Stimulated activated CD4-positive, alpha-beta T cell treated with anti-CD3 and anti-CD28 coated beads, TNF-alpha, amount 100 ng/mL, for 1 hour (primary cell): ENCODE data around the gene ABCG1.

ENCODE experiments used
- DNase-seq, 3 donors: peaks; one replicate each; pipeline ENCODE4 v3.0.0-alpha.2; 2020; ENCODE audit warnings: low read depth in 3 of 3, low spot score in 1 of 3

Gene ABCG1

GRCh38 chr21:42304556-42305454 lies 85.9 kb downstream of the ABCG1 start:
- no peak for DNase-seq

GRCh38 chr21:42305707-42306147 lies 86.8 kb downstream of the ABCG1 start:
- no peak for DNase-seq

DNA sequence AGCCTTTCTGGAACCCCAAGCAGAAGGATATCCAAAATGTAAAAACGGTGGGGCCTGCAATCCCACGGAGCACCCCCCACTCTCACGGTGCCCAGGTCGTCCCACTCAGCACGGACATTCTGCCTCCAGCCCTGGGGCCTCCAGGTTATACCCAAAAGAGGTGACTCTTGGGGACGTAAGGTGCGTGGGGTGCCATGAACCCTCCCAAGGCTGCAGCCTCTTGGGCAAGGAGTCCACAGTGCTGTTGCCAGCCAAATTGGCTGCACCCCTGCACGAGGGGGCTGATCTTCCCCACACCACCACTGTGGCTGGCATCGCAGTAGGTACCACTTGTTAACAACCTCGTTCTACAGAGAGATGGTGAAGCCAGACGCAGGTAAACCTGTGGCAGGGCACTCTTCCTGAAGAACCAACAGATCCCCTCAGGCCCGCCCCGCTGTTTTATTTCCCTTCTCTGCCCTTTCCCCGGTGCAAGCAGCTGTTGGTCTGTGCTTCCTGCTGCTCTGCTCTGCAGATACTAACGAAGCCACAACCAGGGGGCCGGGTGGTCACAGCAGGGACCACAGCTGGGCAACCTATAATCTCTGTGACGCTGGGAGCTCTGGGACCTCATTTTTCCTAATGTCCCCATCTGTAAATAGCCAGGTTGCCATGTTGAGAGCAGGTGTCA lies 87.6 kb downstream of the ABCG1 start:
- DNase-seq = no peak

GRCh38 chr21:42307106-42307505 lies 88.2 kb downstream of the ABCG1 start:
- DNase-seq = no peak

DNA sequence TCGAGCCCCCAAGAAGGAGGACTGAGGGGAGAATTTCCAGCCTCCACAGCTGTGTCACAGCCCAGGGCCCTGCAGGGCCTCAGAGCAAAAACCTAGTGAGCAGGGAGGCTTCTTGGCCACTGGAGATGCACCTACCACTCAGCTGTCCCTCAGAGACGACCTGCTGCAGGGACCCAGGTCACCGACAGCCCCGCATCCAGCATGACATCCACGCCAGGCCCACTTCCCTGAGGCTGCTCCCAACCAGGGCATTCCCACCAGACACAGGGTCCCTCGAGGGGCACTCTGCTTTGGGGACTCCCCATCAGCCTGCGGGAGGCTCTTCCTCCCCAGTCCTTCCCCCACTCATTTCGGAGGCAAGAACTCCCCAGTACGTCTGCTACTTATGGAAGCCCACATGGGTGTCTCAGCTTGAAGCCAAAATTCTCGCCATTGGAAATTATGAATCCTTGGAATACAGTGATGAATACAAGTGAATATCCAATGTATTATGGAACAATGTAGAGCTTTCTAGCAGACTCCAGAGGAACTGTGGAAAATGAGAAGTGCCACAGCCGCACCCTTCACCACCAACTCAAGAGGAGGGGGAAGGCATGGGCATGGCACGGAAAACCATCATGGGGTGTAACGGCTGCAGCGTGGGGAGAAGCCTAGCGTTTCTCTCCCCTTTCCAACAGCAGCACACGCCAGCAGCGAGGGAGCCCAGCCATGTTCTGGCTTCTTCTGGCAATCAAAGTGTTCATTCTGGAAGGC lies 89.4 kb downstream of the ABCG1 start:
- DNase-seq = no peak

- no peak for DNase-seq
These were observed 90.2 kb downstream of the ABCG1 start for GRCh38 chr21:42308914-42309752.

- peak; percentile 34 to 65 (median 60) for DNase-seq
These were observed 90.8 kb downstream of the ABCG1 start for GRCh38 chr21:42309753-42310213.

DNA sequence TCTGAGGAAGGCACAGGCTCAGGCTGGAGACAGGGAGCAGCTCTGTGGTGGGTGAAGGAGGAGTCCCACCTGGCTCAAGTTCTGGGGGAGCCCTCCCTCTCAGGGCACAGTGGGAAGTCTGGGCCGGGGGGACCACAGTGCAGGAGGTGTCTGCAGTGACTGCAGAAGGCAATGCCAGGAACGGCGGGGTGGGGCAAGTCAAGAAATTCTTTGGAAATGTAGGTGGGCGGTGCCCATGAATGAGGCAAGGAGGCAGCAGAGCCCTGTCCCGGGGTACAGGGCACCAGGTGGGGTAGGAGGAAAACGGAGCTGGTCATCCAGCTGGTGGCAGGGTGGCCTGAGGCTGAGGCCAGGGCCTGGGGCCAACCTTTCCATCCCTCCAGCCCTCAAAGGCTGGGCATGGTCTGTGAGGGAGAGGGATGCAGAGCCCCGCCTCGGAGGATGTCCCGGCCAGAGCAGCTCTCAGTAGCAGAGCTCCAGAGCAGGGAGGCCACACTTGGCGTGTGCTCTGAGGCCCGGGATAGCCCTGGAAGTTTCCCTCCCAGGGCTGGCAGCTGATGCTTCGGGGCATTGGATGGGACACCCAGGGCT lies 91.6 kb downstream of the ABCG1 start:
- DNase-seq = no peak

DNA sequence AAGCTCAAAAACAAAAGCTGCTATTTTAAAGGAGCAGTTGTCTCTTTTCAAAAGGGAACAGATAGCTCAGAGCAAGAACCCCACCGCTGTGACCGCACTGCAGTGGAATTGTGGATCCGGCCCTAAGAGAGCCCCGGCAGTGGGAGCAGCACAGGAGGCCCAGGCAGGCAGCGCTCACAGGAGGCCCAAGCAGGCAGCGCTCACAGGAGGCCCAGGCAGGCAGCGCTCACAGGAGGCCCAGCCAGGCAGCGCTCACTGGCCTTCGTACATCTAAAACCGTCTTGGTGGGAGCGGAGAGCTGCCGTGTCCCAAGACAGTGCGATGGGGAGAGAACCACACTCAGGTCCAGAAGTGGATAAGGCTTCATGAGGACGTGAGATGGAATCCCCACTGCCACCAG lies 92.2 kb downstream of the ABCG1 start:
- no peak for DNase-seq

GRCh38 chr21:42311816-42312625 lies 93.1 kb downstream of the ABCG1 start:
- no peak for DNase-seq

DNA sequence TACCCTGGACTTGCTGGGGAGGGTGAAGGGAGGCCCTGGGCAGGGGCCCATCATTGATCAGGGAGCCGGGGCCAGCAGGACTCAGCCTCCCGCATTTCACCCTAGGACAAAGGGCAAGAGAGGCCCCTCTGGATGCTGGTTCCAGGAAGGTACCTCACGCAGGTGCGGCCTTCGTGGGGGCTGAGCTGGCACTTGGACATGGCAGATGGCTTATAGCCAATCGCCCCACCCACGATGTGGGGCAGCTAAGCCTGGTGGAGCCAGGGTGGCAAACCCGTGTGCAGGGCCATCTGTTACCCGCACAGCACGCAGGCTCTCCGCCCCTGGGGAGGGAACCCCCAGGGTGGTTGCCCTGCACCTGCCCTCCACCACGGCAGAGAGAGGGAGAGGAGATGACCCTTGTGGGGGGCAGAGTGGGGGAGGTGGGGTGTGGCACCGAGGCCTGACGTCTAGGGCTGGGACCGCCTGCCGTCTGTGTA lies 93.7 kb downstream of the ABCG1 start:
- no peak for DNase-seq

DNA sequence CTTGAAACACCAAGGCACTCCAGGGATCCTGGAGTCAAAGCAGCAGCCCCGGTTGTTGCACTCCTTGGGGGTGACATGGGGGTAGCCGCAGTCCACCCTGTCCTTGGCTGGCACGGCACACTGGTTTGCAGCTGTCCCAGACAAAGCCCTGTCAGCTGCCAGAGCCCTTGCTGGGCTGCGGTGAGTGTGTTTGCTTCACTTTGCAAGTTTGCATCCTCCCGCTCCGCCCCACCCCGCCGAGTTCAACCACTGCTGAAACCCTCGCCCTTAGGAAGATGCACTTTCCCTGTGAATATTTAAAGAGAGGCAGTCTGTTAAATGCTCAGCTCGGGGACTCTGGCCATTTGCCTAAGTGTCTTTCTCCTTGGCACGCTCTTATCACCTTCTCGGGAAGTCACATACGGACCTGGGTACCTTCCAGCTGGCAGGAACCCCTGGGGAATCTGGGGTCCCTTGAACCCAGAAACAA lies 94.6 kb downstream of the ABCG1 start:
- DNase-seq = no peak

DNA sequence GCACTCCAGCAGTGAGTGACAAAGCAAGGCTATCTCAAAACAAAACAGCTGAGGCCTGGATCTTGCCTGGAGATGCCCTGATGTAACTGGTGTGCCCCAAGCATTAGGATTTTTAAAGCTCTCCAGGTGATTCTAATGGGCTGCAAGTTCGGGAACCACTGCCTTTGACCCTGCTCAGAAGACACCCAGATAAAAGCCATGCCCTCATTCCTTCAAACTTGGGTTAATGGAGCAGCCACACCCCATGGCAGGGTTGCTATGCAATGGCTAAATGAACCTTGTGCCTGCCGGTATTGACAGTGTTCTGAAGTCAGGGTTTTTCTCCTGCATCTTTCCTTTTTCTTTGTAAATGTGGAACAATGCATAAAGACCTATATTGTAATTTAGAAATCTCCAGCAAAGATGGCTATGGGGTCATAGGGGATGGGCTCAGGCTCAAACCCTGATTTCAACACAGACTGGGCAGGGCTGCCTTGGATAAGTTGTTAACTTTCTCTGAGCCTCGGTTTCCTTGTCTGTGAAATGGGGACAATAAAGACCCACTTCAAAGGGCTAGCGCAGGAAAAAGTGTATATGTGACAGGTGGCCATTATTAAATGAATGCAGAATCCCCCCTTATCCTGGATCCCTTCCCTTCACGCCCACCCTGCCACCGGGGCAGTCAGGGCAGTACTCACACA lies 95.8 kb downstream of the ABCG1 start:
- DNase-seq = no peak

GRCh38 chr21:42315296-42315891 lies 96.5 kb downstream of the ABCG1 start, which contains the start of gene TFF3:
TSS of gene TFF3 (minus strand) at chr21:42315409. CDS start at chr21:42315374, 35 bp downstream.
- DNase-seq = no peak

DNA sequence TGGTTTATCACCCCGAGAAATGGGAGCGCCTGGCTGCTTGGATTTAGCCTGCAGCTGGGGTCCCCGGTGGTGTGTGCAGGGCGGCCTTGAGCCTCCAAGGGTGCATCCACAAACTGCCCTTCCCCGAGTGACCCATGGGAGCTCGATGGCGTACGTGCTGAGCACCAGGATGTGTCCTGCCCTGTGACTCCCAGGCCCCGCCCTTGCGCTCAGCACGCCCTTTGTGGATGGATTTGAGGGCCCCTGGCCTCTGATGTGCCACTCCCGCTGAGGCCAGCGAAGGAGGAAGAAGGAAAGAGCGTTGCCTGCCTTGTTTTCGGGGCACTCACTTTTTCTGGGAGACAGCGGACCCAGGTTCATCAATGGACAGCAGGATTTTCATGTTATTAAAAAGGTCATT lies 98.0 kb downstream of the ABCG1 start:
- DNase-seq = no peak

- no peak for DNase-seq
These were observed 98.4 kb downstream of the ABCG1 start for GRCh38 chr21:42317341-42317741.

- DNase-seq = no peak
These were observed 99.1 kb downstream of the ABCG1 start for GRCh38 chr21:42317826-42318746.
